ENCODE results near the gene AFAP1.

AFAP1 gene

DNA sequence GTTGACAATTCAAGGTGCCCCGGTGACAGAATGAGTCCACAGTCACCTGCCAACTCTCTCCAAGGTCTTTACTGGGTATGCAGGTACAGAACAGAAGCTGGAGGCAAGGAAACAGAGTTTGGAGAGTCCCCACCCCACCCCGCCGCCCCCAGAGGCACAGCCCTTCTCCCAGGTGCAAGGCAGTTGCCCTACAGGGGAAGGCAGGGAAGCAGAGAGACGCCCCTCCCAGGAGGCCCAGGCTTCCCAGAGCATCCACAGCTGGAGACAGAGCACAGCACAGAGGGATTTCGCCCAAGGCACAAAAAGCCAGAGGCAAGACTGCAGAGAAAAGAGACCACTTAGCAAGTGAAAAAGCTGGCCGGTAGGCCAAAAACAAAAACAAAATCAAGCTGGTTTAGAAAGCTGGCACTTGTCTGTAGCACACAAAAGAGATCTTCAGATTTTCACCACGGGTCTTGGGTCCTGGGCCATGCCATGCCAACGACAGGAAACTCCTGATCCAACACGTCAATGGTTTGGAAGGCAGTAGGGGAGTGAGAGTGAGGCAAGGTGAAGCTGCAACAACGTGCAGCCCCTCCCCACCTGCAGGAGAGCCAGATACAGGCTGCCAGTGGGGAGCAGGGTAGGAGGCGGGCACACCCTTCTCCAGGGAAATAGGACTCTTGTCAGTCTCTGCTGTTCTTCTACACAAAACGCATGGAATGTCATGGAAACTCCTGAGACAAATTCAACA, 113.3 kb downstream of the AFAP1 start:
- CTCF ChIA-PET, result no interaction called here
- POLR2A ChIA-PET (ENCODE audit: low non-redundant PET), result no interaction called here
- DNase-seq (ENCODE audit: low spot score), result no peak
- H3K27ac ChIP-seq, result peak overlapping the region; percentile 2; the same call in 1 of the 2 replicates
- TF ChIP-seq, protein P1, sequence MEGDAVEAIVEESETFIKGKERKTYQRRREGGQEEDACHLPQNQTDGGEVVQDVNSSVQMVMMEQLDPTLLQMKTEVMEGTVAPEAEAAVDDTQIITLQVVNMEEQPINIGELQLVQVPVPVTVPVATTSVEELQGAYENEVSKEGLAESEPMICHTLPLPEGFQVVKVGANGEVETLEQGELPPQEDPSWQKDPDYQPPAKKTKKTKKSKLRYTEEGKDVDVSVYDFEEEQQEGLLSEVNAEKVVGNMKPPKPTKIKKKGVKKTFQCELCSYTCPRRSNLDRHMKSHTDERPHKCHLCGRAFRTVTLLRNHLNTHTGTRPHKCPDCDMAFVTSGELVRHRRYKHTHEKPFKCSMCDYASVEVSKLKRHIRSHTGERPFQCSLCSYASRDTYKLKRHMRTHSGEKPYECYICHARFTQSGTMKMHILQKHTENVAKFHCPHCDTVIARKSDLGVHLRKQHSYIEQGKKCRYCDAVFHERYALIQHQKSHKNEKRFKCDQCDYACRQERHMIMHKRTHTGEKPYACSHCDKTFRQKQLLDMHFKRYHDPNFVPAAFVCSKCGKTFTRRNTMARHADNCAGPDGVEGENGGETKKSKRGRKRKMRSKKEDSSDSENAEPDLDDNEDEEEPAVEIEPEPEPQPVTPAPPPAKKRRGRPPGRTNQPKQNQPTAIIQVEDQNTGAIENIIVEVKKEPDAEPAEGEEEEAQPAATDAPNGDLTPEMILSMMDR (conservative IDR thresholded peaks at IDR 0.05; ENCODE audit: low read depth), result no peak

- TF ChIP-seq, protein P1 (conservative IDR thresholded peaks at IDR 0.05; ENCODE audit: low read depth), result no peak
- no peak for DNase-seq (ENCODE audit: low spot score)
- POLR2A ChIA-PET (ENCODE audit: low non-redundant PET), result no interaction called here
- CTCF ChIA-PET, result no interaction called here
- H3K27ac ChIP-seq, result no peak overlapping the region
These were observed 115.4 kb downstream of the AFAP1 start for GRCh38 chr4:7824218-7824617.

DNA sequence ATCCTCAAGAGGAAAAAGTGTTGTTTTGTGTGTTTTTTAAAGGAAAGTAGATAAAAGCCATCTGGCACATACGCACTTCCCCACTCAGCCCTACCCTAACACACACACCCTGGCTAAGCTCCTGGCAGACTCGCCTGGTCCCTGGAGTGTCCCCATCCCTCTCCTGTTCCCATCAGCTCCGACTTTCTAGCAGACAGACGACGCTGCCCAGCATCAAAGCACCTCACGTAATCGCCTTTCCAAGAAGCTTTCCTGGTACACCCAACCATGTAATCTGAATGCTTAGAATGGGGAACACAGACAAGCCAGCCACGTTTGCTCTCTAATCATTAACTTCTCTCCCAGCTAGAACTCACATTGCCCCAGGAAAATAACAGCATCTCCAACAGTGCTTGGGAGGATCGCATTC, 116.2 kb downstream of the AFAP1 start:
- ChIA-PET CTCF (no interaction called here), POLR2A (ENCODE audit: low non-redundant PET) (no interaction called here)

DNA sequence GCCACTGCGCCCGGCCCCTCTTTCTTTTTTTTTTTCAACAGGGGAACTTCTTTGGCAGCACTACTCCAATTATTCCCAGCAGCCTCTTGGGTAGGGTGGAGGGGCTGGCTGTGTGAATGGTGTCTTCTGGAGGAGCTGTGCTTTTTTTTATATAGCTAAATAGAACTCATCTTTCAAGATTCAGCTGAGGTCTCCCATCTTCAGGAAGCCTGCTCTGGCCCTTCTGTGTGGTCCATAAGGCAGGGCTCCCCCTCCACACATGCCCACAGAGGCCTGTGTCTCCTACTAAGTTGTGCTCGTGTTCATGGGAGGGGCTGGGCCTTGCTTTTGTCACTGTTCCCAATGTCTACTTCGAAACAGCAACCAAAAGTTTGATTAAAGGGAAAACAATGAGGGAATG, 116.8 kb downstream of the AFAP1 start:
- ChIA-PET CTCF (no interaction called here), POLR2A (ENCODE audit: low non-redundant PET) (no interaction called here)
- H3K27ac ChIP-seq, result no peak overlapping the region
- DNase-seq (ENCODE audit: low spot score), result no peak
- TF ChIP-seq, protein P1 (conservative IDR thresholded peaks at IDR 0.05; ENCODE audit: low read depth), result no peak

More for the DNA sequence above, 116.2 kb downstream of the AFAP1 start:
- DNase-seq (ENCODE audit: low spot score), result no peak
- H3K27ac ChIP-seq, result peak overlapping the region; percentile 10; the same call in 1 of the 2 replicates
- TF ChIP-seq, protein P1 (conservative IDR thresholded peaks at IDR 0.05; ENCODE audit: low read depth), result no peak

- ChIA-PET CTCF (no interaction called here), POLR2A (ENCODE audit: low non-redundant PET) (no interaction called here)
- no peak overlapping the region for H3K27ac ChIP-seq
- DNase-seq (ENCODE audit: low spot score), result no peak
- TF ChIP-seq, protein P1 (conservative IDR thresholded peaks at IDR 0.05; ENCODE audit: low read depth), result no peak
These were observed 117.5 kb downstream of the AFAP1 start for GRCh38 chr4:7822137-7822505.

DNA sequence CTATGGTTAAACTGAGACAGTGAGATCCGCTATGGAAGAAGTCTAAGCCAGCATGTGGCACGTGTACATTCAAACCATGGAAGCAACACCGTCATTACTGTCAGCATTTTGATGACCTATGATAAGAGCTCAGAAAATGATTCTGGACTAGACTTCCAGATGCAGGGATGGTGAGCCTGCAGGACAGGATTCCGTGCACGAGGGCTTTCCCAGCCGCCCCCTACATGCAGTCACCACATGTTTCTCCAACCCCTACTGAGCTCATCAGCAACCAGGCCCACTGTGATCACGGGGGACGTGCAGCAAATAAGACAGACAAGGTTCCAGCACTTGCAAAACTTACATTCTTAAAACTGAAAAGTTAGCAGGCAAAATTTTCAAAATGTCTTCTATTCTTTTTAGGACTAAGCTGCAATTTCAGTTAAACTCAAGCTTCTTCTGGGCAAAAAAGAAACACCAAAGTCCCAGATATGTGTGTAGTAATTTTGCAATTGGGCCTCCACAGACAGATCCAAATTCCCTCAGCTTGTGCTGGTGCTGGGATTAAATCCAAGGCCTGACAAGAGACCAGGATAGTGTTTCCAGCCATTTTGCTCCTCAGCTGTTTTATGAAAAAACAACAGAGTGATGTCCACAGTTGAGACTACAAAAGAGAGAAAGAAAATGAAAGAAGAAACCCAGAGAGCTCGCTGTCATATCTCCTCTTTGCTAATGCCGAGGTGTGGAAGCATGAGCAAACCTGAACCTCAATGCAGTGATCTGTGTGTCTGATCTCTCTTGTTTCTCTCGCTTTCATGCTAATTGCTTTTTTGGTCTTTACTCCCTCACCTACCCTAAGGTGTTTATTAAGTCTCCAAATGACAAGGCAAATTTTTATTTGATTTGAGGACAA, 118.2 kb downstream of the AFAP1 start:
- CTCF ChIA-PET, result interaction anchor here (1.0 kb wide), 1 partner anchor 21 kb away, joined by 3 read pairs; no protein-coding TSS in a partner anchor
- H3K27ac ChIP-seq, result no peak overlapping the region
- TF ChIP-seq, protein P1 (conservative IDR thresholded peaks at IDR 0.05; ENCODE audit: low read depth), result no peak
- POLR2A ChIA-PET (ENCODE audit: low non-redundant PET), result no interaction called here
- DNase-seq (ENCODE audit: low spot score), result no peak

All from RWPE1 (cell line).